Thyroid gland (tissue), 4 donors: Measurements from ENCODE around the gene TVP23B.
"Not testable (repeated sequence)": the region's sequence is repeated elsewhere in the genome, so short reads cannot be mapped to it uniquely, and the experiment has no call there.

Experiments
- POLR2A ChIP-seq, 2 donors: fragments of 450-650 bp; IDR thresholded peaks; one replicate each; pipeline ENCODE4 v1.6.1; 2017; ENCODE audit warnings: antibody characterized with exemption in 2 of 2, mild to moderate bottlenecking in 2 of 2, moderate library complexity in 1 of 2
- TF ChIP-seq, protein P1 (sequence below), 6 experiments: fragments of 200-600 bp in 3 of 6; fragments of 450-650 bp in 3 of 6; sonication (generic) in 3 of 6; IDR thresholded peaks; one replicate each; pipeline ENCODE4 v1.5.1; 2016 to 2019; ENCODE audit warnings: antibody characterized with exemption in 6 of 6, mild to moderate bottlenecking in 2 of 6, inconsistent platforms in 1 of 6, moderate library complexity in 1 of 6

DNA sequence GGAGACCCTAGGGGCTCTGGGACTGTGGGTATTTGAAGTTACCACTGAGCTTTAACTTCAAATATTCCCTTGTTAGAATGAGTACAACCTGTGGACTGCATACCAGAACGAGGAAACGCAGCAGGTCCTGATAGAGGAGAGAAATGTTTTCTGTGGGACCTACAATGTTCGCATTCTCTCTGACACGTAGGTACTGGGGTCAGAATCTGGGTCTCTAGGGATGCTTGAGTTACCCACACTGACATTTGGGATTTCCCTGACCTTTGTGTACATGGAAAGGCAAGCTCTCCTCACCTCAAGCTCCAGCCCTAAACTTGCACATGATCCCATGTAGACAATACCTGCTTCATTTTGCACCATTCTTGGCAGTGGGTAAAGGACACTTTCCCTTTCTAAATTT, 25.0 kb upstream of the TVP23B start:
- TF ChIP-seq, protein P1, sequence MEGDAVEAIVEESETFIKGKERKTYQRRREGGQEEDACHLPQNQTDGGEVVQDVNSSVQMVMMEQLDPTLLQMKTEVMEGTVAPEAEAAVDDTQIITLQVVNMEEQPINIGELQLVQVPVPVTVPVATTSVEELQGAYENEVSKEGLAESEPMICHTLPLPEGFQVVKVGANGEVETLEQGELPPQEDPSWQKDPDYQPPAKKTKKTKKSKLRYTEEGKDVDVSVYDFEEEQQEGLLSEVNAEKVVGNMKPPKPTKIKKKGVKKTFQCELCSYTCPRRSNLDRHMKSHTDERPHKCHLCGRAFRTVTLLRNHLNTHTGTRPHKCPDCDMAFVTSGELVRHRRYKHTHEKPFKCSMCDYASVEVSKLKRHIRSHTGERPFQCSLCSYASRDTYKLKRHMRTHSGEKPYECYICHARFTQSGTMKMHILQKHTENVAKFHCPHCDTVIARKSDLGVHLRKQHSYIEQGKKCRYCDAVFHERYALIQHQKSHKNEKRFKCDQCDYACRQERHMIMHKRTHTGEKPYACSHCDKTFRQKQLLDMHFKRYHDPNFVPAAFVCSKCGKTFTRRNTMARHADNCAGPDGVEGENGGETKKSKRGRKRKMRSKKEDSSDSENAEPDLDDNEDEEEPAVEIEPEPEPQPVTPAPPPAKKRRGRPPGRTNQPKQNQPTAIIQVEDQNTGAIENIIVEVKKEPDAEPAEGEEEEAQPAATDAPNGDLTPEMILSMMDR (IDR thresholded peaks at IDR 0.05), result not testable (repeated sequence)
- TF ChIP-seq POLR2A (IDR thresholded peaks at IDR 0.05), result not testable (repeated sequence)
